NCI-H460 (cell line): ENCODE results near the gene RIMBP2. TPM values are rescaled to one million over a fixed set of nuclear protein-coding genes. Genes with fewer than 3 reads are reported as not detected.

Experiments used
- DNase-seq: peaks from one replicate; pipeline ENCODE4 v3.0.0-alpha.2; 2016; ENCODE audit warnings: low read depth; ENCODE audit errors: extremely low read depth
- total RNA-seq: library from RNA; depleted of rRNA; stranded (reverse); fragments of >200 nt; shearing (Covaris generic); gene quantifications from 2 replicates; pipeline ENCODE4 v1.2.3, GENCODE V29; 2014

Gene RIMBP2
- total RNA-seq, 1 experiment from 2014 or later = 0.02 TPM

DNA sequence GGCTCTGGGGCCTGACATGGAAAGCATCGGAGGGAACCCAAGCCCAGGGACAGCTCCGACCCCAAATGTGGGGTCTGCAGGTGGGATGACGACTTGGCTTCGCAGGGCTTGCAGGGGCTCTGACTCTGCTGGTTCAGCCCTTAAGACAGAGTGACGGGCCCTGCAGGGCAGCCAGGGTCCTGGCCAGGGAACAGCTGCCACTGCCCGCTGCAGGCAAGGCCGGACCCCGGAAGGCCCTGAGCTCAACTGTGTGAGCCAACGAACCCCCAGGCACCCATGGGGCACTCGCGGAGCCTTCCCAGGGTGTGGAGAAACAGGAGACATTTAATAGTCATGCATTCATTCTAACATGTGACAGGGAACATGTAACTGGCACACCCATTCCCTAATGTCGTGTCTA lies 257.8 kb downstream of the RIMBP2 start:
- DNase-seq = no peak

DNA sequence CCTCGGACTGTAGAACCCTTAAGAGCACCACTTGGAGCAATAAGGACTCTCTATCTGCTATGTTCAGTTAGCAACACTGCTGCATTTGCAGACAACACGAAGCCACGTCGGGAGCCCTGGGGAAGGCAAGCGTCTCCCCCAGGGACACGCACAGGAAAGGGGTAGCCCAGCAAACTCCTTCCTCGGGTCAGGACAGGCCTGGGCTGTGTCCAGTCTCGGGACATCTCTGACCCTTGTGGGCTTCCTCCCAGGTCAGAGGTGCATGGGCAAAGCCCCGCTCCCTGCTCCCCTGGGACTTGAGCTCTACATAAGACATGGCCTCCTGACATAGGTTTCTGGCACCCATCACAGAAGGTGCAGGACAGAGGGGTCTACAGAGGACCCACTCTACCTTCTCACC lies 258.9 kb downstream of the RIMBP2 start:
- no peak for DNase-seq

GRCh38 chr12:130456375-130457199 lies 259.5 kb downstream of the RIMBP2 start:
- no peak for DNase-seq

GRCh38 chr12:130455161-130455560 lies 260.9 kb downstream of the RIMBP2 start:
- DNase-seq = no peak

DNA sequence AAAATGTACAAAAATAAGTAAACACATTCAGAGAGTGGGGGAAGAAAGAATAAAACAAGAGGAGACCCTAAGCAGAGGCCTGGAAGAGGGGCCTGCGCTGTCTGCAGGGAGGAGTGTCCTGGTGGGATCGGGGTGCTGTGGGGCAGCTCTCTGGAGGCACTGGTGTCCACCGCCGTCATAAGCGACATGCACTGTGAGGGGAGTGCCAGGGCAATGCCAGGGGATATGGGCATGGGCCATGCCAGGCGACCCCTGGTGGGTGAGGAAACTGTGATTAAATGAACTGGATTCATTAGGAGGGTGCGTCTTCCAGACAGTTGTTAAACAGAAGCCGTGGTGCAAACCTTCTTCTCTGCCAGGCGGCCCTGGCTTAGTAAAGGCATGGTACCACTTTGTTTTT lies 261.8 kb downstream of the RIMBP2 start:
- DNase-seq = no peak

DNA sequence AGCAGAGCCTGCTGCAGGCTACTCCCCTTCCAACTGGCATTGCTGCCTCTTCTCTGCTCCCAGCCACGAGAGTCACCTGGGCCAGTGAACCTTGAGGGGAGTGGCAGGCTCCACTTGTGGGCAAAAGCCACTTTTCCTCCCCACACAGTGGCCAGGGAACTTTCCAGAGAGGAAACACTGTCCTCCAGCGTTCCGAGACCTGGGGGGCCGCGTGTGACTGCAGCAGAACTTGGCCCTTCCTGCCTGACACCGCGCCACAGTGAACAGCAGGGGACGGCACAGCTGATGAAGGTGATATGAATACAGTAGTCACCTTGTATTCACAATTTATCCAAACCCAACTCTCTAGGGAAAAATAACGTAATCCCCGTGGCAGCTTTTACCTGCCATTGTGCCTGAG lies 263.6 kb downstream of the RIMBP2 start:
- DNase-seq = no peak

DNA sequence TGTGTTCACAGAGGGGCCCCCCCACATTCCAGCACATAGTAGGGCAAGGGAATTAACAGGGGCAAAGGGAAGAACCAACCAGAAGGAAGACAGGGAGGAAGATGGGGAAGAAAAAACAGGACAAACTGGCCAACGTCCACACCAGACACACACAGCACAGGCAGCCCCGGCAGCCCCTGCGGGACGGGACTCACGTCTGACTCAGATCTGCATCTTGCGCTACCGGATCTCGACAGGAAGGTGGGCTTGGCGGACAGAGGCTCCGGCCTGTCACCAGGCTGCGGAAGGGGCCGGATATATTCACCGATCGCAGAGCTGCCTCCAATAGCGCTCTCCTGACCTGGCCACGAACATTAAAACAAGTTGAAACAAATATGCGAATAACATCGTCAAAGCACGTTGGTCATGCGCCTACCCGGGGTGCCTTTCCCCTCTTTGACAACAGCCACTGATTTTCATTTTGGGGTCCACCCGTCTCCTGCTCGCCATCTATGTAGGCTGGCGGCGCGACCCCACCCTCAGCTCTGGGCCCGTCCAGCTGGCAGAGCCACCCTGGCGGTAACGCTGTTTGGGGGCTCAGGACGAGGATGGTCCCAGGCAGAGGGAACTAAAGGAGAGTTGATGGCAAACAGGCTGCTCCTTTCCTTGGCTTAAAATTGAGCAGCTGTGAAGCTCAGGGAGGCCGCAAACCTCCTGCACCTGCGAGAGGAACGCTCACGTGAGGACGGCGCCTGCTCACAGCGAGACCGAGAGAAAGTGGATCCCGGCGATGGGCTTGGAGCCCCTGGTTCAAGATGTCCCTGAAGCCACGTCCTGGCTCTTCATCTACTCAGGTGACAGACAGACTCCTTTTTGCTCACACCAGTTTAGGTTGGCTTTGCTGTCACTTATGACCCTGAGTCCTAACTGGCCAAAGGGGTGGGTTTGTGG lies 264.8 kb downstream of the RIMBP2 start:
- no peak for DNase-seq

DNA sequence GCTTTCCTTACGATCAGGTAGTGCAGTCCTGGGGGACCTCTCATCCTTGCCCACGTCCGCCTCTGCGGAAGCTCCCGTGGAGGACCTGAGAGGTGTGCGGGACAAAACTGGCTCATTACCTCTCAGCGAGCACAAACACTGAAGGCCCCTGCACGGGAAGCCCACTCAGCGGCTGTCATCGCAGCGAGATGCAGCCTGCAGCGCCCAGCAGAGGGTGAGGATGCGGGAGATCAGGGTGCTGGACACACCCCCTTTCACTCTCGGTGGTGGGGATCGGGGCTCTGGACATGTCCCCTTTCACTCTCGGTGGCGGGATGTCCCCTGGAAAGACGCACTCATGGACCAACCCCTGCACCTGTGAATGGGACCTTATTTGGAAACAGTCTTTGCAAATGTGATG lies 266.8 kb downstream of the RIMBP2 start:
- DNase-seq = no peak

- DNase-seq = no peak
Observed at GRCh38 chr12:130448044-130448821, 267.9 kb downstream of the RIMBP2 start.

- DNase-seq = no peak
Observed at GRCh38 chr12:130447655-130447965, 268.5 kb downstream of the RIMBP2 start.

DNA sequence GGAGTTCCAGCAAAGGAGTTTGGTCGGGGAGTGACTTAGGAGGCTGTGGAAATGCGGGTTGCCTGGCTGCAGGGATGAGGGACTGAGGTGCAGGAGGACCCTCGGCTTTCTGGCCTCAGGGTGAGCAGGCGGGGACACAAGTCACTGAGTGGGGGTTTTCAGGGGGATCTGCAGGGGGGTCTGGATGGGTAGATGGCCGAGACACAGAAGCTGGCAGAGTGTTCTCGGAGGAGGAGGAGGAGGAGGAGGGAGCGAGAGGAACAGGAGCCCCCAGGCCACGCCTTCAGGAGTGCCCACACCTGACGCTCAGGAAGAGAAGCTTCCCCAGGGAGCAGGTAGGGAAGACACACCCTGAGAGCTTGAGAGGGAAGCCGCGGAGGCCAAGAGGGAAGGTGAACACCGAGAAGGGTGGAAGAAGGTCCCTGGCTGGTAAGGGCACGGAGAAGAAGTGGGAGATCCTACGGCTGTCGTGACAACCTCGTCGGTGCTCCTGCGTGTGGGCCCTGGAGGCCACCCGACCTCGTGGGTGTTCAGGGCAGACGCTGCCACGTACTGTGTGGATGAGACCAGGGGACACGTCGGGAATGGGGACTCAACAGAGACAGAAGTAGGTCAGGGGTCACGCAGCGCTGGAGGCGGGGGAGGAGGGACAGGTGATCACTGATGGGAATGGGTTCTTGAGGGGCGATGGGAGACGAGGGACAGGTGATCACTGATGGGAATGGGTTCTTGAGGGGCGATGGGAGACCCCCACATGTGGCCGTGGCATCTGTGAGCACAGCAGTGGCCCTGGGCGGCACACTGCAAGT lies 269.0 kb downstream of the RIMBP2 start:
- no peak for DNase-seq

GRCh38 chr12:130444986-130445385 lies 271.1 kb downstream of the RIMBP2 start:
- no peak for DNase-seq

- DNase-seq = no peak
Observed at GRCh38 chr12:130444061-130444460, 272.0 kb downstream of the RIMBP2 start.

- no peak for DNase-seq
Observed at GRCh38 chr12:130441771-130442760, 274.0 kb downstream of the RIMBP2 start.

DNA sequence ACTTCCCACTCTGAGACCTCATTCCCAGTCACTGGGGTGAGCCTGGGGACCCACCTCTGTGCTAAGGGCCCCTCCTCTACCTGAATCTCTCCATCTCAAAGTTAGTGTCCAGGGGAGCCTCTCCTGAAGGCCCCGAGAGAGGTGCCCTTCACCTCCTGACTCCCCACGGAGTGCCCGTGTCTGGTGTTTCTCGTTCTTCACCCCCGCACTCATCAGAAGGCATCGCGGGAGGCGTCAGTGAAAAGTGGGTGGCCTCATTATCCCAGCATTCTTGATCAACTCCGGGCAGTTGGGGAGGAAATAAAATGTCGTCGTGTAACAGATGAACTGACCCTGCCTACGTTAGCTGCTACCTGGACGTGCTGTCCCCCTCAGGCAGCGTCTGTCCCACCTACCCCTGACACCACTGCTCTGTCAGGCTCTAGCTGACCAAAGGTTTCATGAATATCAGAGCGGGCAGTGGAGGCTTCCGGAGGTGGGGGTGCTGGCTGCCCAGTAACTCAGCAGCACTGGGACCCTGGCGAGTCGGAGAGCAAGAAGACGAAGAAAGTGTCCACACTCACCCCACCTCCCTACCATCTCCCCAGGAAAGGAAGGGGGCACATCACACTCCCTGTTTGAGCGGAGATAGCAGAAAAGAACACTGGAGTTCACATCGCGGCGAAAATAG lies 275.6 kb downstream of the RIMBP2 start:
- DNase-seq = no peak

DNA sequence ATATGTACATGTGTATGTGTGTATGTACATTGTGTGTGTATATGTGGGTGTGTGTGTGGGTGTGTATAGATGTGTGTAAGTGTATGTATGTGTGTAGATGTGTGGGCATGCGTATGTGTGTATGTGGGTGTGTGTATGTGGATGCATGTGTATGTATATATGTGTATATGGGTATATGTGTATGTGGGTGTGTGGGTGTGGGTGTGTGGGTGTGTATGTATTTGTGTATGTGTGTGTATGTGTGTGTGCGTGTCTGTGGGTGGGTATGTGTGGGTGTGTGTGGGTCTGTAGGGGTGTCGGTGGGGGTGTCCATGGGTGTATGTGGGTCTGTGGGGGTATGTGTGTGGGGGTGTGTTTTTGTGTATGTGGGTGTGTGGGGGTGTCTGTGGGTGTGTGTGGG lies 276.8 kb downstream of the RIMBP2 start:
- DNase-seq = no peak

GRCh38 chr12:130438711-130439110 lies 277.4 kb downstream of the RIMBP2 start:
- DNase-seq = no peak

GRCh38 chr12:130438243-130438620 lies 277.9 kb downstream of the RIMBP2 start:
- no peak for DNase-seq
